H9 (cell line): ENCODE measurements around the gene MRPS15. TPM values are rescaled to one million over a fixed set of nuclear protein-coding genes. Genes with fewer than 3 reads are reported as not detected.

Source experiments
- DNase-seq: peaks from one replicate; pipeline ENCODE4 v3.0.0-alpha.2; 2017
- H2AFZ ChIP-seq: one replicate; pipeline ENCODE4 v1.6.1; 2013; ENCODE audit warnings: mild to moderate bottlenecking, low read length, control low read depth, moderate library complexity
- H2AK5ac ChIP-seq: 2 replicates; pipeline ENCODE4 v1.6.1; 2013; ENCODE audit warnings: low read length, control low read depth, mixed read lengths; ENCODE audit not compliant: insufficient read length
- H2BK120ac ChIP-seq: one replicate; pipeline ENCODE4 v1.6.1; 2013; ENCODE audit warnings: low read depth, mild to moderate bottlenecking, low read length, control low read depth, inconsistent platforms; ENCODE audit not compliant: poor library complexity, severe bottlenecking
- H2BK12ac ChIP-seq: 2 replicates; pipeline ENCODE4 v1.6.1; 2013; ENCODE audit warnings: low read length, control low read depth, mixed read lengths, low read depth; ENCODE audit not compliant: insufficient read length
- H2BK15ac ChIP-seq: 2 replicates; pipeline ENCODE4 v1.6.1; 2013; ENCODE audit warnings: low read depth, low read length, control low read depth
- H2BK20ac ChIP-seq: one replicate; pipeline ENCODE4 v1.6.1; 2013; ENCODE audit warnings: low read depth, mild to moderate bottlenecking, low read length, control low read depth, inconsistent platforms; ENCODE audit not compliant: poor library complexity, severe bottlenecking
- H2BK5ac ChIP-seq: 2 replicates; pipeline ENCODE4 v1.6.1; 2013; ENCODE audit warnings: low read length, control low read depth, mixed read lengths; ENCODE audit not compliant: insufficient read length
- H3K14ac ChIP-seq: 2 replicates; pipeline ENCODE4 v1.6.1; 2013; ENCODE audit warnings: low read length, control low read depth; ENCODE audit not compliant: insufficient read depth
- H3K18ac ChIP-seq: 2 replicates; pipeline ENCODE4 v1.6.1; 2013; ENCODE audit warnings: low read depth, mild to moderate bottlenecking, mixed read lengths, low read length, control low read depth; ENCODE audit not compliant: insufficient read length
- H3K23ac ChIP-seq: 2 replicates; pipeline ENCODE4 v1.6.1; 2013; ENCODE audit warnings: low read length, control low read depth, mixed read lengths, low read depth; ENCODE audit not compliant: insufficient read length
- H3K23me2 ChIP-seq: 2 replicates; pipeline ENCODE4 v1.6.1; 2013; ENCODE audit warnings: low read depth, mild to moderate bottlenecking, mixed read lengths, low read length, control low read depth; ENCODE audit not compliant: insufficient read length, poor library complexity, severe bottlenecking
- H3K27ac ChIP-seq: 2 replicates; pipeline ENCODE4 v1.5.1; 2013; ENCODE audit warnings: low read length, control low read depth, mixed read lengths, low read depth; ENCODE audit not compliant: insufficient read length
- H3K27me3 ChIP-seq: 2 replicates; pipeline ENCODE4 v1.6.1; 2013; ENCODE audit warnings: low read length, control low read depth, inconsistent platforms; ENCODE audit not compliant: insufficient read depth
- H3K4ac ChIP-seq: 2 replicates; pipeline ENCODE4 v1.6.1; 2013; ENCODE audit warnings: low read depth, mild to moderate bottlenecking, control low read depth, inconsistent platforms, low read length, moderate library complexity
- H3K4me1 ChIP-seq: 2 replicates; pipeline ENCODE4 v1.6.1; 2013; ENCODE audit warnings: low read length, control low read depth, inconsistent platforms; ENCODE audit not compliant: insufficient read depth
- H3K4me2 ChIP-seq: 2 replicates; pipeline ENCODE4 v1.6.1; 2013; ENCODE audit warnings: low read length, control low read depth, mixed read lengths; ENCODE audit not compliant: insufficient read length, insufficient read depth
- H3K56ac ChIP-seq: 2 replicates; pipeline ENCODE4 v1.6.1; 2013; ENCODE audit warnings: low read depth, mild to moderate bottlenecking, mixed read lengths, low read length, control low read depth; ENCODE audit not compliant: insufficient read length
- H3K79me1 ChIP-seq: 2 replicates; pipeline ENCODE4 v1.6.1; 2013; ENCODE audit warnings: low read depth, mild to moderate bottlenecking, moderate library complexity, low read length, control low read depth, inconsistent platforms; ENCODE audit not compliant: insufficient read depth, poor library complexity, severe bottlenecking
- H3K79me2 ChIP-seq: 2 replicates; pipeline ENCODE4 v1.6.1; 2013; ENCODE audit warnings: low read length, control low read depth, inconsistent platforms; ENCODE audit not compliant: insufficient read depth
- H3K9ac ChIP-seq: 2 replicates; pipeline ENCODE4 v1.6.1; 2013; ENCODE audit warnings: low read length, control low read depth, mixed read lengths; ENCODE audit not compliant: insufficient read length; ENCODE audit errors: extremely low read depth
- H3K9me3 ChIP-seq: one replicate; pipeline ENCODE4 v1.6.1; 2013; ENCODE audit warnings: low read depth, low read length, inconsistent platforms; ENCODE audit not compliant: control insufficient read depth
- H3T11ph ChIP-seq: one replicate; pipeline ENCODE4 v1.6.1; 2013; ENCODE audit warnings: mild to moderate bottlenecking, low read length, control low read depth, inconsistent platforms
- H4K20me1 ChIP-seq: one replicate; pipeline ENCODE4 v1.6.1; 2013; ENCODE audit not compliant: control insufficient read depth, insufficient read length, insufficient read depth
- H4K5ac ChIP-seq: 2 replicates; pipeline ENCODE4 v1.6.1; 2013; ENCODE audit warnings: low read depth, mild to moderate bottlenecking, mixed read lengths, low read length, control low read depth; ENCODE audit not compliant: insufficient read length
- H4K8ac ChIP-seq: replicated peaks from 2 replicates; pipeline ENCODE4 v1.6.1; 2013; ENCODE audit warnings: low read length, control low read depth, mixed read lengths, low read depth; ENCODE audit not compliant: insufficient read length
- H4K91ac ChIP-seq: 2 replicates; pipeline ENCODE4 v1.6.1; 2013; ENCODE audit warnings: low read depth, mild to moderate bottlenecking, moderate library complexity, mixed read lengths, low read length, control low read depth; ENCODE audit not compliant: insufficient read length
- H3K27ac Mint-ChIP-seq, 3 experiments: 2 replicates in 2 of 3; 3 replicates in 1 of 3; pipeline ENCODE4 v1.8.0; 2020 to 2021; ENCODE audit warnings: mixed read lengths in 3 of 3, mild to moderate bottlenecking in 1 of 3, moderate library complexity in 1 of 3
- H3K27me3 Mint-ChIP-seq: 2 replicates; pipeline ENCODE4 v1.8.0; 2021; ENCODE audit warnings: low read depth, mild to moderate bottlenecking, moderate library complexity, mixed read lengths
- H3K36me3 Mint-ChIP-seq, 3 experiments: 2 replicates in 2 of 3; 3 replicates in 1 of 3; pipeline ENCODE4 v1.8.0; 2020 to 2021; ENCODE audit warnings: low read depth in 3 of 3, mixed read lengths in 3 of 3; ENCODE audit not compliant: insufficient read depth in 1 of 3
- H3K4me1 Mint-ChIP-seq, 2 experiments: 2 replicates each; pipeline ENCODE4 v1.8.0; 2020; ENCODE audit warnings: mixed read lengths in 2 of 2
- H3K4me3 Mint-ChIP-seq, 2 experiments: 2 replicates in 1 of 2; 3 replicates in 1 of 2; pipeline ENCODE4 v1.8.0; 2020 to 2021; ENCODE audit warnings: mild to moderate bottlenecking in 2 of 2, mixed read lengths in 2 of 2, moderate library complexity in 1 of 2
- H3K9me3 Mint-ChIP-seq, 2 experiments: 2 replicates in 1 of 2; 3 replicates in 1 of 2; pipeline ENCODE4 v1.8.0; 2020; ENCODE audit warnings: mild to moderate bottlenecking in 2 of 2, mixed read lengths in 2 of 2, moderate library complexity in 1 of 2
- WGBS: extraction: QIAGEN DNeasy Blood & Tissue Kit; methylation state at CpG from one replicate; pipeline ENCODE4 v1.1.7; 2013; ENCODE audit warnings: missing lambda C conversion rate, low lambda C conversion rate, mixed read lengths; ENCODE audit not compliant: insufficient read length; ENCODE audit errors: extremely low coverage; 5-methylcytosine and 5-hydroxymethylcytosine counted together
- total RNA-seq: library from RNA; stranded (reverse); gene quantifications from 2 replicates; pipeline ENCODE4 v1.2.1, GENCODE V29; 2021
- TF ChIP-seq, protein P1 (sequence below): fragments of 200-600 bp; sonication (generic); conservative IDR thresholded peaks from 3 replicates; pipeline ENCODE4 v1.8.0; 2021; ENCODE audit warnings: antibody characterized with exemption, mild to moderate bottlenecking

MRPS15 gene
- total RNA-seq, 1 experiment from 2014 or later: 111 TPM

DNA sequence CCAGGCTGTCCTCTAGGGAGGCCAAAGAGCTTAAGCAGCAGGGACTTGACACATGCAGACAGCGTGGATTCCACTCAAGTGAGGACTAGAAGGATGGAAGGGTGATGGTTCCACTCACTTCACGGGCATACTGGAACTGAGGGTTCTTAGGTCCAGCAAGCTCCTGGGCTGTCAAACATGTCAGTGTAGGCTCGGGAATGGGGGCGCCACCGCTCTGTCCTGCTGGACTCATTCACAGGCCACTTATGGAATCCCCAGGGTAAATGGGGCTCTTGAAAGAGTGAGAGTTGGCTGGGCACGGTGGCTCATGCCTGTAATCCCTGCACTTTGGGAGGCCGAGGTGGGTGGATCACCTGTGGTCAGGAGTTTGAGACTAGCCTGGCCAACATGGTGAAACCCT lies 46.2 kb upstream of the MRPS15 start:
- no peaks in the 10 kb centered on the region for H3K36me3 Mint-ChIP-seq
- Histone ChIP-seq H2BK12ac (no peak overlapping the region), H3K18ac (no peak overlapping the region), H3K14ac (no peak overlapping the region), H3K79me1 (no peaks in the 10 kb centered on the region), H3K27me3 (no peaks in the 10 kb centered on the region), H2AFZ (no peak overlapping the region), H3K9me3 (no peaks in the 10 kb centered on the region), H3K9ac (no peak overlapping the region), H3K4me2 (no peak overlapping the region), H2AK5ac (no peak overlapping the region), H3K56ac (no peak overlapping the region), H3K4ac (no peak overlapping the region), H3K4me1 (no peaks in the 10 kb centered on the region), H3T11ph (no peak overlapping the region), H3K79me2 (no peaks in the 10 kb centered on the region), H2BK5ac (no peak overlapping the region), H3K27ac (no peak overlapping the region), H3K23ac (no peak overlapping the region), H4K8ac (no peak overlapping the region), H4K91ac (no peak overlapping the region), H2BK120ac (no peak overlapping the region), H4K20me1 (no peaks in the 10 kb centered on the region), H3K23me2 (no peaks in the 10 kb centered on the region), H4K5ac (no peak overlapping the region), H2BK15ac (no peak overlapping the region), H2BK20ac (no peak overlapping the region)
- H3K9me3 Mint-ChIP-seq: no peaks in the 10 kb centered on the region
- H3K27me3 Mint-ChIP-seq: peaks cover 3% of the 10 kb centered on the region; the same call in 1 of the 2 replicates
- no CpG with 5 or more reads among the region's 7 CpGs for WGBS
- H3K27ac Mint-ChIP-seq: no peak overlapping the region
- peaks cover 14 to 17% of the 10 kb centered on the region in 2 experiments for H3K4me1 Mint-ChIP-seq
- no peak for DNase-seq
- TF ChIP-seq, protein P1, sequence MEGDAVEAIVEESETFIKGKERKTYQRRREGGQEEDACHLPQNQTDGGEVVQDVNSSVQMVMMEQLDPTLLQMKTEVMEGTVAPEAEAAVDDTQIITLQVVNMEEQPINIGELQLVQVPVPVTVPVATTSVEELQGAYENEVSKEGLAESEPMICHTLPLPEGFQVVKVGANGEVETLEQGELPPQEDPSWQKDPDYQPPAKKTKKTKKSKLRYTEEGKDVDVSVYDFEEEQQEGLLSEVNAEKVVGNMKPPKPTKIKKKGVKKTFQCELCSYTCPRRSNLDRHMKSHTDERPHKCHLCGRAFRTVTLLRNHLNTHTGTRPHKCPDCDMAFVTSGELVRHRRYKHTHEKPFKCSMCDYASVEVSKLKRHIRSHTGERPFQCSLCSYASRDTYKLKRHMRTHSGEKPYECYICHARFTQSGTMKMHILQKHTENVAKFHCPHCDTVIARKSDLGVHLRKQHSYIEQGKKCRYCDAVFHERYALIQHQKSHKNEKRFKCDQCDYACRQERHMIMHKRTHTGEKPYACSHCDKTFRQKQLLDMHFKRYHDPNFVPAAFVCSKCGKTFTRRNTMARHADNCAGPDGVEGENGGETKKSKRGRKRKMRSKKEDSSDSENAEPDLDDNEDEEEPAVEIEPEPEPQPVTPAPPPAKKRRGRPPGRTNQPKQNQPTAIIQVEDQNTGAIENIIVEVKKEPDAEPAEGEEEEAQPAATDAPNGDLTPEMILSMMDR: no peak
- H3K4me3 Mint-ChIP-seq: no peak overlapping the region
